HUES64 (cell line): ENCODE measurements around the gene PIK3R2.

Experiments used
- H3K27ac ChIP-seq: 2 replicates; pipeline ENCODE4 v1.7.0; 2013; ENCODE audit warnings: low read depth, low read length, inconsistent platforms
- H3K27me3 ChIP-seq: 2 replicates; pipeline ENCODE4 v1.6.1; 2013; ENCODE audit warnings: mild to moderate bottlenecking, low read length; ENCODE audit not compliant: insufficient read depth
- H3K36me3 ChIP-seq: 2 replicates; pipeline ENCODE4 v1.6.1; 2013; ENCODE audit warnings: mild to moderate bottlenecking, low read length; ENCODE audit not compliant: insufficient read depth
- H3K4me1 ChIP-seq: 2 replicates; pipeline ENCODE4 v1.6.1; 2013; ENCODE audit warnings: mild to moderate bottlenecking, low read length, moderate library complexity; ENCODE audit not compliant: insufficient read depth
- H3K4me3 ChIP-seq: 2 replicates; pipeline ENCODE4 v1.5.1; 2013; ENCODE audit warnings: mild to moderate bottlenecking, low read length, moderate library complexity
- H3K9ac ChIP-seq: 2 replicates; pipeline ENCODE4 v1.6.1; 2013; ENCODE audit warnings: mild to moderate bottlenecking, low read depth, low read length
- H3K9me3 ChIP-seq: 2 replicates; pipeline ENCODE4 v1.6.1; 2013; ENCODE audit warnings: low read depth, low read length; ENCODE audit not compliant: insufficient read depth
- WGBS: fragments of 150-250, 120-280 bp; methylation state at CpG from one replicate; pipeline ENCODE4 v1.1.7; 2013; ENCODE audit warnings: missing lambda C conversion rate; 5-methylcytosine and 5-hydroxymethylcytosine counted together

PIK3R2 gene

GRCh38 chr19:18164072-18164471 lies 11.1 kb downstream of the PIK3R2 start:
- peaks cover 64% of the 10 kb centered on the region for H3K36me3 ChIP-seq
- H3K27me3 ChIP-seq = no peaks in the 10 kb centered on the region
- H3K9ac ChIP-seq = no peak overlapping the region
- no peaks in the 10 kb centered on the region for H3K9me3 ChIP-seq
- WGBS = 94% methylated on average over 6 of the region's 7 CpGs
- H3K27ac ChIP-seq = no peak overlapping the region
- no peak overlapping the region for H3K4me3 ChIP-seq
- peaks cover 4% of the 10 kb centered on the region for H3K4me1 ChIP-seq

DNA sequence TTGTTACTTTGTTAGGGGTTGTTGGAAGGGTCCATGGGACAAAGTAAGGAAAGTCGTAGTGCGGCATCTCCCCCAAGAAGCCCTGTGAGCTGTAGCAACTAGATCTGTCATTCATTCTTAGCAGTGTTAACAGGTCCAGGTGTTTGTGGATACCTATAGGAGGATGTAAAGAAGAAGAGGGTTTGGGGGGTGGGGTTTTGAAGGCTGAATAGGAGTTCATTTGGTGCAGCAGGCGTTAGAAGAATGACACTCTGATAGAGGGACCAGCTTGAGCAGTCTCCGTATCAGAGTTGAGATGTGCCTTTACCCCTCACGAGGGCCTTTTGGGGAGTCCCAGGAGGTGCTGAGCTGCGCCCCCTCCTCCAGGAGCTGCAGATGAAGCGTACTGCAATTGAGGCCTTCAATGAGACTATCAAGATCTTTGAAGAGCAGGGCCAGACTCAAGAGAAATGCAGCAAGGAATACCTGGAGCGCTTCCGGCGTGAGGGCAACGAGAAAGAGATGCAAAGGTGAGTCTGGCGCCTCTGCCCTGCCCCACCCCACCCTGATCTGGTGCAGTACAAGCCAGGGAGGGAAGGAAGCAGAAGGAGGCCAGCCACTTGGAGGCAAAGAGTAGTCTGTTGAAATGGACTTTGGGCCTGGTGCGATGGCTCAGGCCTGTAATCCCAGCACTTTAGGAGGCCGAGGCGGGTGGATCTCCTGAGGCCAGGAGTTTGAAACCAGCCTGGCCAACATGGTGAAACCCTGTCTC lies 13.0 kb downstream of the PIK3R2 start:
- Histone ChIP-seq H3K27ac (no peak overlapping the region), H3K36me3 (peaks cover 74% of the 10 kb centered on the region)
- WGBS = 95% methylated on average over 15 of the region's 15 CpGs

DNA sequence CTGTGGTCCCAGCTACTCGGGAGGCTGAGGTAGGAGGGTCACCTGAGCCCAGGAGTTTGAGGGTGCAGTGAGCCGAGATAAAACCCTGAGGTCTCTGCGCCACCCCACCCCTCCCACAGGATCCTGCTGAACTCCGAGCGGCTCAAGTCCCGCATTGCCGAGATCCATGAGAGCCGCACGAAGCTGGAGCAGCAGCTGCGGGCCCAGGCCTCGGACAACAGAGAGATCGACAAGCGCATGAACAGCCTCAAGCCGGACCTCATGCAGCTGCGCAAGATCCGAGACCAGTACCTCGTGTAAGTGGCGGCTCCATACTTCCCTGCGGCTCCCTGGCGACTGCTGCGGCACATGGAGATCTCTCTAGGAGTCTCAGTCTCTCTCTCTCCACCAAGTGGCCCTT lies 14.0 kb downstream of the PIK3R2 start:
- Histone ChIP-seq H3K36me3 (peaks cover 69% of the 10 kb centered on the region), H3K27ac (no peak overlapping the region), H3K9me3 (no peaks in the 10 kb centered on the region), H3K4me1 (no peaks in the 10 kb centered on the region), H3K9ac (no peak overlapping the region), H3K27me3 (no peaks in the 10 kb centered on the region), H3K4me3 (no peak overlapping the region)
- 96% methylated on average over 21 of the region's 21 CpGs for WGBS

More for the DNA sequence above, 13.0 kb downstream of the PIK3R2 start:
- Histone ChIP-seq H3K4me3 (no peak overlapping the region), H3K4me1 (peaks cover 4% of the 10 kb centered on the region), H3K9ac (no peak overlapping the region), H3K27me3 (no peaks in the 10 kb centered on the region), H3K9me3 (no peaks in the 10 kb centered on the region)

DNA sequence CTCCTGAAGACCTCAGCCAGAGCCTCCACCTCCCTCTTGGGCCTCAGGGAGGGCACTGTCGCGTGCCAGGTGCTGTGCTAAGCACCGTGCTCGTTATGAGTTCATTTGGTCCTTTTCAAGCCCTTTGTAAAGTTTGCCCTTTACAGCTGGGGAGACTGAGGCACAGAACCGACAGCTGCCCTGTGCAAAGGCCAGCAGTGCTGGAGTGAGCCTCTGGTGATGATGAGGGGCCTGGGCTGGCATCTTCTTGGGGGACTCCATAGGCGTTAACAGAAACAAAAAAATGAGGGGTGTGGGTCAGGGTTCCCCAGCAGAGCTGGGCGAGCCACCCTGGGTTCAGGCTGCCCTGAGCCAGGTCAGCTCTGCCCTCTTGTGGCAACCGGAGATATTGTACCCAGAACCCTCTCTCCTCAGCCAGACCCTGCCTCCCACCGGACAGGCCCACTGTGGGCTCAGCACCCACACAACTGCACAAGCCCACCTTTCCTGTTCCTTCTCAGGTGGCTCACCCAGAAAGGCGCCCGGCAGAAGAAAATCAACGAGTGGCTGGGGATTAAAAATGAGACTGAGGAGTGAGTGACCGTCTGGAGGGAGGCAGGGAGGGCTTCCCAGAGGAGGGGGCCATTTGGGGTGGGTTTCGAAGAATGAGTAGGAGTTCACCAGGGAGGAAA lies 15.1 kb downstream of the PIK3R2 start:
- H3K4me3 ChIP-seq = no peak overlapping the region
- H3K27me3 ChIP-seq = no peaks in the 10 kb centered on the region
- WGBS = 79% methylated on average over 14 of the region's 14 CpGs
- no peak overlapping the region for H3K27ac ChIP-seq
- no peak overlapping the region for H3K9ac ChIP-seq
- H3K36me3 ChIP-seq = peaks cover 58% of the 10 kb centered on the region
- H3K9me3 ChIP-seq = no peaks in the 10 kb centered on the region
- no peaks in the 10 kb centered on the region for H3K4me1 ChIP-seq

- no peak overlapping the region for H3K4me3 ChIP-seq
- 96% methylated on average over 66 of the region's 66 CpGs for WGBS
- H3K4me1 ChIP-seq = no peaks in the 10 kb centered on the region
Measured at GRCh38 chr19:18168673-18169381, 15.9 kb downstream of the PIK3R2 start.

GRCh38 chr19:18170714-18171255 lies 17.8 kb downstream of the PIK3R2 start:
- H3K4me1 ChIP-seq = no peaks in the 10 kb centered on the region
- H3K36me3 ChIP-seq = peaks cover 36% of the 10 kb centered on the region
- no peak overlapping the region for H3K27ac ChIP-seq
- 90% methylated on average over 15 of the region's 16 CpGs for WGBS
- H3K9me3 ChIP-seq = no peaks in the 10 kb centered on the region
- peaks cover 20% of the 10 kb centered on the region for H3K27me3 ChIP-seq
- no peak overlapping the region for H3K9ac ChIP-seq
- H3K4me3 ChIP-seq = no peak overlapping the region

More at GRCh38 chr19:18168673-18169381, 15.9 kb downstream of the PIK3R2 start:
- Histone ChIP-seq H3K27me3 (peaks cover 2% of the 10 kb centered on the region; the same call in 1 of the 2 replicates), H3K36me3 (peaks cover 51% of the 10 kb centered on the region), H3K27ac (no peak overlapping the region), H3K9ac (no peak overlapping the region), H3K9me3 (no peaks in the 10 kb centered on the region)

- WGBS = 88% methylated on average over 8 of the region's 8 CpGs
Measured at GRCh38 chr19:18171605-18172327, 18.8 kb downstream of the PIK3R2 start.

DNA sequence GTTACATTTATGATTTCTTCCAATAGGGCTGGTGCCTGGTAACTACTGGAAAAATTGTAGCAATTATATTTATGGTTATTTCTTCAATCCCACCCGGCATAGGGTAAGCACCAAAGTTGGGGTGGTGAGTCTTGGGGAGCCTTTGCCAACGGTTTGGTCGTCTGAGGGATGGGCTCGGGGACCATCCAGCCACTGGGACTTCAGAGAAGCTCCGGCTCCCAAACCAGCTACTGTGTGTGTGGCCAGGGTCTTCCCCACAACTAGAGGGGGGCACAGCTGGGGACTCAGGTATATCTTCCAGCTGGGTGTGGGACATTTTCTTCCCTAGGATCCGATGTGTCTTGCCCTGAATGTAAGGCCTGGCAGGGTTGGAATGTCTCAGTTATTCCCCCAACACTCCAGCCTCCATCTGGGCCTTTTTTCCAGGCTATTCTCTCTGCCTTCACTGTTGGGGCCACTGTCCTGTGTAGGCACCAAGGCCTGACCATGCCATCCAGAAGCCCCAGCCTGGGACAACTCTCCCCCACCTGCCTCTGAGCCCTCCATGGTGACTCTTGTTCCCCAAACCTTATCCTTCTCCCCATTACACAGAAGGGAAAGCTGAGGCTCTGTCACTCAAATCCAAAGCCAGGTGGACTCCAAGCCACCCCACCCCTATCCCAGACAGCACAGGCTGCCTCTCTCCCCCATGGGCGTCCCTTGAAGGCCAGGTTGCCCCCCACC lies 19.5 kb downstream of the PIK3R2 start:
- H3K4me1 ChIP-seq = no peaks in the 10 kb centered on the region
- H3K27me3 ChIP-seq = peaks cover 20% of the 10 kb centered on the region
- H3K9me3 ChIP-seq = no peaks in the 10 kb centered on the region
- no peak overlapping the region for H3K4me3 ChIP-seq
- H3K9ac ChIP-seq = no peak overlapping the region
- H3K27ac ChIP-seq = no peak overlapping the region
- H3K36me3 ChIP-seq = peaks cover 21% of the 10 kb centered on the region
- WGBS = 90% methylated on average over 7 of the region's 7 CpGs

More at GRCh38 chr19:18171605-18172327, 18.8 kb downstream of the PIK3R2 start:
- Histone ChIP-seq H3K27me3 (peaks cover 20% of the 10 kb centered on the region), H3K9me3 (no peaks in the 10 kb centered on the region), H3K27ac (no peak overlapping the region), H3K4me3 (no peak overlapping the region), H3K36me3 (peaks cover 28% of the 10 kb centered on the region), H3K4me1 (no peaks in the 10 kb centered on the region), H3K9ac (no peak overlapping the region)

- peak overlapping the region; percentile 61 for H3K4me3 ChIP-seq
- no peaks in the 10 kb centered on the region for H3K9me3 ChIP-seq
- 81% methylated on average over 18 of the region's 18 CpGs for WGBS
- peaks cover 20% of the 10 kb centered on the region for H3K27me3 ChIP-seq
- H3K4me1 ChIP-seq = no peaks in the 10 kb centered on the region
- no peak overlapping the region for H3K9ac ChIP-seq
- peaks cover 15% of the 10 kb centered on the region for H3K36me3 ChIP-seq
- no peak overlapping the region for H3K27ac ChIP-seq
Measured at GRCh38 chr19:18173054-18173571, 20.1 kb downstream of the PIK3R2 start.
